ENCODE data around the gene LARGE2. TPM values are rescaled to one million over a fixed set of nuclear protein-coding genes. Genes with fewer than 3 reads are reported as not detected.
A peak's percentile ranks its signal among the peaks of the same experiment; 100 is the strongest.

Gene LARGE2
- total RNA-seq, 1 experiment from 2014 or later, result 108 TPM

GRCh38 chr11:45900916-45901617 is 21.4 kb upstream of the LARGE2 start:
- peaks cover 6 to 36% (median 17%) of the 10 kb centered on the region in 3 experiments; a peak in 6 of 7 replicates for H3K36me3 Mint-ChIP-seq (ENCODE audit: insufficient read depth in 1 of 3, low read depth in 3 of 3)
- H2BK5ac ChIP-seq (ENCODE audit: insufficient read length, low read length), result no peak overlapping the region
- no peak overlapping the region for H3K4ac ChIP-seq (ENCODE audit: low read depth, low read length)
- no peak overlapping the region for H3K27ac ChIP-seq (ENCODE audit: insufficient read length, low read depth, low read length)
- no peaks in the 10 kb centered on the region for H3K79me1 ChIP-seq (ENCODE audit: insufficient read depth, low read depth, low read length, poor library complexity, severe bottlenecking)
- H3K27me3 Mint-ChIP-seq (ENCODE audit: low read depth), result peaks cover 6% of the 10 kb centered on the region
- H2BK15ac ChIP-seq (ENCODE audit: low read depth, low read length), result no peak overlapping the region
- H3T11ph ChIP-seq (ENCODE audit: low read length), result no peak overlapping the region
- H3K18ac ChIP-seq (ENCODE audit: insufficient read length, low read depth, low read length), result no peak overlapping the region
- no peak overlapping the region for H4K91ac ChIP-seq (ENCODE audit: insufficient read length, low read depth, low read length)
- H3K27me3 ChIP-seq (ENCODE audit: insufficient read depth, low read length), result no peaks in the 10 kb centered on the region; the same call in 1 of the 2 replicates
- H3K9me3 ChIP-seq (ENCODE audit: control insufficient read depth, low read depth, low read length), result no peaks in the 10 kb centered on the region
- H3K4me1 Mint-ChIP-seq, result peaks cover 12 to 23% of the 10 kb centered on the region in 2 experiments
- H3K23ac ChIP-seq (ENCODE audit: insufficient read length, low read depth, low read length), result no peak overlapping the region
- peaks cover 10% of the 10 kb centered on the region for H3K23me2 ChIP-seq (ENCODE audit: insufficient read length, low read depth, low read length, poor library complexity, severe bottlenecking)
- no peak for TF ChIP-seq CTCF (conservative IDR thresholded peaks at IDR 0.05)
- no CpG with 5 or more reads among the region's 8 CpGs for WGBS (ENCODE audit: extremely low coverage, insufficient read length, low lambda C conversion rate)
- no peak overlapping the region for H4K8ac ChIP-seq (replicated peaks; ENCODE audit: insufficient read length, low read depth, low read length)
- peak overlapping the region; percentile 78 for H3K4me2 ChIP-seq (ENCODE audit: insufficient read depth, insufficient read length, low read length)
- H3K4me1 ChIP-seq (ENCODE audit: insufficient read depth, low read length), result no peaks in the 10 kb centered on the region
- H2AFZ ChIP-seq (ENCODE audit: low read length), result no peak overlapping the region
- no peak for DNase-seq
- H3K9me3 Mint-ChIP-seq, result no peaks in the 10 kb centered on the region
- no peak overlapping the region for H3K27ac Mint-ChIP-seq
- no peak overlapping the region for H3K14ac ChIP-seq (ENCODE audit: insufficient read depth, low read length)
- no peak overlapping the region for H2BK12ac ChIP-seq (ENCODE audit: insufficient read length, low read depth, low read length)
- H2BK20ac ChIP-seq (ENCODE audit: low read depth, low read length, poor library complexity, severe bottlenecking), result no peak overlapping the region
- H3K56ac ChIP-seq (ENCODE audit: insufficient read length, low read depth, low read length), result no peak overlapping the region
- H2AK5ac ChIP-seq (ENCODE audit: insufficient read length, low read length), result no peak overlapping the region
- H3K9ac ChIP-seq (ENCODE audit: extremely low read depth, insufficient read length, low read length), result no peak overlapping the region
- H2BK120ac ChIP-seq (ENCODE audit: low read depth, low read length, poor library complexity, severe bottlenecking), result no peak overlapping the region
- H4K5ac ChIP-seq (ENCODE audit: insufficient read length, low read depth, low read length), result no peak overlapping the region
- no peaks in the 10 kb centered on the region for H3K79me2 ChIP-seq (ENCODE audit: insufficient read depth, low read length)
- peak overlapping the region; percentile 71 to 79 for H3K4me3 Mint-ChIP-seq
- no peaks in the 10 kb centered on the region for H4K20me1 ChIP-seq (ENCODE audit: control insufficient read depth, insufficient read depth, insufficient read length)
